COR-L47 (cell line): Measurements from ENCODE around the gene GNAQ.
"Not testable (repeated sequence)": the region's sequence is repeated elsewhere in the genome, so short reads cannot be mapped to it uniquely, and the experiment has no call there.

Source experiments
- DNase-seq: peaks from one replicate; lab custom pipeline; 2025; lab: John Stamatoyannopoulos, UW

Gene GNAQ

DNA sequence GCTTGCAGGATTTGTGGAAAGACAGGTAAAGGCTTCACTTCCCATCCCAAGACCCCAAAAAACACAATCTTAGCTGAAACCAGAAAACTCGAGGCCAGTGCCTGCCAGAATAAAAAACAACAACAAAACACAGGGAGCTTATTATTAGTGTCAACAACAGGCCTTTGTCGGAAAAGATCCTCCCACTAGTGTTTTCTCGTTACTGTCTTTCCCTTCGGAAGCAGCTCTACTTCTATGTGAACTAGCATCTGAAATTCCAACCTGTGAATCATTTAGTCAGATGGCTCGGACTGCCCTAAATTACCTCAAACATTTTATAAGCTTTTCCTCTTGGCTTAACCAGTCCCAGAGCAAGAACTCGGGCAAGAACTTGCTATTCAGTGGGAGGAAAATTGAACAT, 261.3 kb downstream of the GNAQ start:
- no peak for DNase-seq

DNA sequence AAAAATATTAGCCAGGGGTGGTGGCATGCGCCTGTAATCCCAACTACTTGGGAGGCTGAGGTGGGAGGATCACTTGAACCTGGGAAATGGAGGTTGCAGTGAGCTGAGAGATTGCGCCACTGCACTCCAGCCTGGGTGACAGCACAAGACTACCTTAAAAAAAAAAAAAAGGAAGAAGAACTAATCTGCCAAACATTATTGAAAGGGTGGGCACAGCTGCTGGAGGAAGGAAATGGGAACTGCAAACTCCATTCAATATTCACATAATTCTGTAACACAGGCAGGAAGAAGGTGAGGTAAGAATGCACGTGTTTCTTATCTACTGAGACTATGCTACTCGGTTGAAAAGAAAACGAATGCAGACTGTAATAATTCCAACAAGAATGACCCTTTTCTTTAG, 262.4 kb downstream of the GNAQ start:
- DNase-seq = no peak

DNA sequence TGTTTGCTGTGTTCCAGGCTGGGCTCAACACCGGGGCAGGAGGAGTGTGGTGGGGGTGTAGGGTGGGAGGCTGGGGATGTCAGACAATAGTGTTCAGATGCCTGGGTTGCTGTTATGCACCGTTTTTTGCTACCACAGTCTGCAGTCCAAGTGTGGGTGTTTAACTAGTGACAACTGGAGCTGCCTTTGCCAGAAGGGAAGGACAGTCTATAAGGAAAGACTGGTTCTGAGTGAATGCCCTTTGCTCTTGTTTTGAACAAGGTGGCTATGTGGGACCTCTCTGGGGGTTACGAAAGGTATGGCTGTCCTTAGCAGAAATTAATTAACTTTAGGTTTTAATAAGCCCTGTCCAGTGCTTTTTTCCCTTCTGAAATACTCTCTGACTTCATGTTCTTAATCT, 265.0 kb downstream of the GNAQ start:
- no peak for DNase-seq

DNA sequence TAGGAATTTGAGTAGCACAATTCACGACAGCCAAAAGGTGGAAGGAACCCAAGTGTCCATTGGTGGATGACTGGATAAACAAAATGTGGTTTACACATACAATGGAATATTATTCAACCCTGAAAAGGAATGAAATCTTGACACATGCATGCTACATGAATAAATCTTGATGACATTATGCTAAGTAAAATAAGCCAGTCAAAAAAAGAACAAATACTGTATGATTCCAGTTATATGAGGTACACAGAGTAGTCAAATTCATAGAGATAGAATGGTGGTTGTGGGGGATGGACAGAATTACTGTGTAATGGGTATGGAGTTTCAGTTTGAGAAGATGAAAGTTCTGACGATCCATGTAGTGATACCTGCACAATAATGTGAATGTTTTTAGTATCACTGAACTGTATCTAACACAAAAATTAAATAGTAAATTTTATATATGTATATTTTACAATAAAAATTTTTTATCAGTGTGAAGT, 265.8 kb downstream of the GNAQ start:
- DNase-seq = no peak

DNA sequence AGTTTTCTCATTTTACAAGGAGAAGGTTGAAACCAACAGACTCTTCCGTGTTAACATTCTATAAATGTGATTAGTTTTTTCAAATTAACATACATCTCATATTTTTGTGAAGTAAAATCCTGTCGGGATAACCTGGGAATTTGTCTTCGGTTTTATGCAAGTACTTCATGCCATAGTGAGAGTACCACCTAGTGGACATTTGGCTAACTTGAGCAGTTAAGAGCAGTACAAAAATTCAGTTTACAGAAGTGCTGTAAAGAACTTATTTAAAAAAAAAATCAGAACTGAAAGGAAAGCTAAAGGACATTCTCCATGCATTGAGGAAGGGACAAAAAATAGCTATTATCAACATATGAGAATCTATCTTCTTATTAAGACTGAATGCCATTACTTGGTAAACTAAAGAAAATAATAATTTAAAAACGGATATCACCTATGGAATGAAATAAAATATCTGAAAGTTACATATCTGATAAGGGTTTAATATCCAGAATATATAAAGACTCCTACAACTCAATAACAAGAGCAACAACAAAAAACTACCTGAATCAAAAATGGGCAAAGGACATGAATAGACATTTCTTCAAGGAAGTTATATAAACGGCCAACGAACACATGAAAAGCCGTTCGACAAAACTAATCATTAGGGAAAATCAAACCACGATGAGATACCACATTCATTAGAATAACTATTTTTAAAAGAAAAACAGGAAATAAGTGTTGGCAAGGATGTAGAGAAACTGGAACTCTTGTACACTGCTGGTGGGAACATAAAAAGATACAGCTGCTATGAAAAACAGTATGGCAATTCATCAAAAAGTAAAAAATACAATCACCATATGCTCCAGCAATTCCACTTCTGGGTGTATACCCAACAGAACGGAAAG, 266.5 kb downstream of the GNAQ start:
- DNase-seq = no peak

DNA sequence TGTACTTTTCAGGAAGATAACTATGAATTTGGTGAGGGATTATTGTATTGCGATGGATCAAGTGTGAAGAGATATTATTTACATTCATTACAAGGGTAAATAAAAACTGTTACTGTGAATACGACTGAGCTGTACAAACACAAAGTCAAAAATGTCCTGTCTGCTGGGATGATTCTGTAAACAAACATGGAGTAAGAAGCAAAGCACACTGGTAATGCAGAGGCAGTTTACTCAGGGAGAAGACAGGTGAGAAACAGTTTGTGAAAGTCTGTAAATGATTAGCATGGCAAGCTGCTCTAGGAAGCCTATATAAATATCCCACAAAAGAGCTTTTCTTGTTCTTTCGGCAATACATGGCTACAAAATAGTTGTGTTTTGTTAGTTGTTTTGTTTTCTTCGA, 268.0 kb downstream of the GNAQ start:
- DNase-seq = no peak

DNA sequence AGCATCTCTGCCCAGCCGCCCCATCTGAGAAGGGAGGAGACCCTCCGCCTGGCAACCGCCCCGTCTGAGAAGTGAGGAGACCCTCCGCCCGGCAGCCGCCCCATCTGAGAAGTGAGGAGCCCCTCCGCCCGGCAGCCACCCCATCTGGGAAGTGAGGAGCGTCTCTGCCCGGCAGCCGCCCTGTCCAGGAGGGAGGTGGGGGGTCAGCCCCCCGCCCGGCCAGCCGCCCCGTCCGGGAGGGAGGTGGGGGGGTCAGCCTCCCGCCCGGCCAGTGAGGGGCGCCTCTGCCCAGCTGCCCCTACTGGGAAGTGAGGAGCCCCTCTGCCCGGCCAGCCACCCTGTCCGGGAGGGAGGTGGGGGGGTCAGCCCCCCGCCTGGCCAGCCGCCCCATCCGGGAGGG, 270.7 kb downstream of the GNAQ start:
- DNase-seq = not testable (repeated sequence)

DNA sequence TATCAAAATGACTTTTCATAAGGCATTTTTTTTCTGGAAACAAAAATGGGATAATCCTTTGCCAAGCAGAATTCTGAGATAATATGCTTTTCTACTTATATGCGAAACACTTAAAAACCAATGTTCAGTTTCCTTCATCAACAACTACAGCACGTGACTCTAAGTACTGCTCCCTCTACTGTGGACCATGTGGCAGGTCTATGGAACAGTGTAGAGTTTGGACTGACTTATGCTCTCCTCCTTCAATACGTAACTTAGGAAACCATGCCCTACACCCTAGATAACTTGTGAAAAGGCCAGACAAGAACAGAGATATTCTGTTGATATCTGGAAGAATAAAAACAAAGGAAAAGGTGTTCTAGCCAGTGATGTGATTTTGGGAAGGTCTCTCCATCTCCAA, 272.2 kb downstream of the GNAQ start:
- no peak for DNase-seq

DNA sequence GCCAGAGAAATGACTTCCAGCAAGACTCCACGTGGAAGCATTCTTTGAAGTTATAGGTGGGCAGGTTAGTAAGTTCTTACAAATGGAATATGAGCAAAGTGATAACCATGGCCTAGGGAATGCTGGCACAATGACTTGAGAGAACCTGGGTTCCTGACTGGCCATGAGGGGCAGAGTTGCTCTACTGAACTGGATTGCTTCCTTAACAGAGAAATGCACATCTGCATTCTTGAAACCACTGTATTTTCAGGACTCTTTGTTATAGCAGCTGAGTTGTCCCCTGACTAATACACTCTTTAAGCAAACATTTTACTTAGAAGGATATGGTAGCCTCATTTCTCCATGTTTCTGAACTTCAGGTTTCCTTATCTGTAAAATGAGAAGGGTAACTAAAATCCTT, 275.2 kb downstream of the GNAQ start:
- no peak for DNase-seq

DNA sequence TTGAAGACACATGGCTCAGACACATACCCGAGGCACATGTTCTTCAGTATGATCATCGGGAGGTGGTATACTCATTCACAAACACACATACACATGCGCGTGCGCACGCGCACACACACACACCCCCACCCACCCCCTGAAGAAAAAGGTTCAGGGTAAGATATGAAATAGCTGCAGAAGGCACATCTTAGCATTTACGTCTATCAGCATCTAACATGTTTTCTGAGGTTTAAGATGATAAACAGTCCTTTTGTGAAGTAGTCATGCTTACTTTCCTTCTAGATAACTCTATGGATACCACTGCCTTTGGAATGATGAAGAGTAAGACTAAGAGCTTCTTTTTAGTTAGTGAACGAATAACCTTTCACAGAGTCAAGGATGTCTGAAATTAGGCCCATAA, 278.4 kb downstream of the GNAQ start:
- no peak for DNase-seq

DNA sequence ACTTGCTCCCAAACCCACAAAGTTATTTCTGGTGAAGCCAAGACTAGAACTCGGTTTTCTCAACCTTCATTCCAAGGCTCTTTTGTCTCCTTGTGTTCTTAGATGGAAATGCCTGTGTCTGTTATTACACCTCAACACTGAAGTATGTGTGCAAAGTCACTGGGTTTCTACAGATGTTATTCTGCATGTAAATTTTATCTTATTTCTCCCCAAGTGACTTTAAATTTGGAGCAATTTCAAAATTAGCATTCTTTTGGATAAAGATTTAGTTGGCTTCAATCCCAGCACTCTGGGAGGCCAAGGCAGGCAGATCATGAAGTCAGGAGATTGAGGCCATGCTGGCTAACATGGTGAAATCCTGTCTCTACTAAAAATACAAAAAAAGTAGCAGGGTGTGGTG, 279.1 kb downstream of the GNAQ start:
- no peak for DNase-seq

DNA sequence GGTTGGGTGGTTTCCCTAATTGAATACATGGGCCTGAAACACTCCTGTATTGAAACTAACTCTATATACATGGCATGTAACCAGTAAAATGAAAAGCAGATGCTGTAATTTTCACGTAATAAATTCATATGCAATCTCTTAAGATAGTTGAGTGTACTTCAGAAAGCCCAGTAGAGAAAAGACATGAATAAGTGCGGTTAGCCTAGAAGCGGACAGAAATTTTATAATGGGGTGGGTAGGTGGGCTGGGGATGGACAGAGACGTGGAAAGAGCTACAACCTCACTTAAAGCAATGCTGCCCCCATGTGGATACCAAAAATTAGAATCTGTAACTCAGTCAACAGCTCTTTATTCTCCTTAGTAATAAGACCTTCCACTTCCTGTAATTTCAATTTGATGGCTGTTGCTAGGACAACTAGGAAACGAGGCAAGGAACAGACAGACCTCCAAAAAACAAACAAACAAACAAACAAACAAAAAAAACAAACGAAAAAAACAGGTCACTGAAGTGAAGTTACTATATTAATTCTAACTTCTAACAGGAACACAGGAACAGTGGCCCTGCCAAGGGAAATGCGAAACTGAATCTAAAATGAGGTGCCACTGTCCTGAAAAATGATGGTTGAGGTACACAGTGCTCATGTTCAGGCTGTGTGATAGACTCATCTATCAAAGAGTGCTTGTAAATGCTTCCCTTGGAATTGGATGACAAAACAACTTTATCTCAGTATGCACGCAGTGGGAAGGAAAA, 280.1 kb downstream of the GNAQ start:
- DNase-seq = peak; percentile 72

DNA sequence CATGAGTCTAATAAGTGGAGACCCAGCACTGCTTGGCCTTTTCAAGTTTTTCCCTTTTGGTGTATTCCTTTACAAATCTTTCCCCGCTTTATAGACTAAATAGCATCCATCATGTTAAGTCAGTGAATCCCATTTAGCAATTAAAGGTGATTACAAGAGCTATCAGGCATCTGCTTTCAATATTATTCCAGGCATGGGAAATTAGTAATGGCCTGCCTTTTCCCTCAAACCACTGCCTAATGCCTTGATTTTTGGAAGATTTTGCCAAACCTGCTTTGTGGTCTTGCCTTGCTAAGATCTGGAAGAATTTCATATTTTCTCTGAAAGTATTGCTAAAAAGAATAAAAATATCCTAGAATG, 280.6 kb downstream of the GNAQ start:
- no peak for DNase-seq

DNA sequence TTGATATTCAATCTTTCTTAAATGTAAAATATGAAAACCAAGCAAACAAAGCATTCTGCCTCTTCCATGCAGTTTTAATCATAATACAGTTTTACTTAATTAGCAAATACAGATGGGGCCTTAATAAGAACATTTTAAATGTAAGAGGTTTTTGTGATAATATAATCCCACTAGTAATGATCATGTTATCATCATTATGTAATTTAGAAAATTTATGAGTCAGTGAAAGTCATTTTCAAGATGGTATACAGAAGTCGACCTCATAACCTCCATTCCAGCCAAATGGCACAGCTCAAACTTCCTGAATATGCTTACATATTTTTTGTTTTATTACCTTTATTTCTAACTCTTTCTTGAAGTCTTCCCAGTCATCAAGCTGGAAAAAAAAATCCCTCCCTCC, 281.3 kb downstream of the GNAQ start:
- DNase-seq = no peak

DNA sequence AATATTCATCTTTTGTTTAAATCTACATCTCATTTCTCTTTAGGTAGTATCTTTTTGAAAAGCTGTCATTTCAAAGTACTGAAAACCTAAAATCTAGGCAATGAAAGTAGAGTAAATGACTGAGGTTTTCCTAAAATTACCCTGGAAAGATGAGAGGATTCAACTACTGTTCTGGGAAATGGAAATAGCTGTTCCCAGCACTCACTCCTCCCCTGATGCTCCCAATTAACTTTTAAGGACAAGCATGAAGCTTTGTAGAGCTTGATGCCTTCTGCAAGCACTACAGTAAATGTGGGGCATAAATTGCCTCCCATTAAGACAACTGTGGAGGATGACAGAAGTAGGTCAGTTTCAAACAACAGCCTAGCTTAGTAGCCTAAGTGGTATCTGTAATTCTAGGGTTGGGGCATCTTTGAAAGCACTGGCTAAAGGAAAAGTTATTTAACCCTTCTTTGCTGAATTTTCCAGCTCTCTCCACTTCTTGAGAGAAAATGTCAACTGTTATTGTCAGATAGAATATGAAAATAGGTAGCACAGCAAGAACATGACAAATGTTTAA, 283.3 kb downstream of the GNAQ start:
- no peak for DNase-seq

DNA sequence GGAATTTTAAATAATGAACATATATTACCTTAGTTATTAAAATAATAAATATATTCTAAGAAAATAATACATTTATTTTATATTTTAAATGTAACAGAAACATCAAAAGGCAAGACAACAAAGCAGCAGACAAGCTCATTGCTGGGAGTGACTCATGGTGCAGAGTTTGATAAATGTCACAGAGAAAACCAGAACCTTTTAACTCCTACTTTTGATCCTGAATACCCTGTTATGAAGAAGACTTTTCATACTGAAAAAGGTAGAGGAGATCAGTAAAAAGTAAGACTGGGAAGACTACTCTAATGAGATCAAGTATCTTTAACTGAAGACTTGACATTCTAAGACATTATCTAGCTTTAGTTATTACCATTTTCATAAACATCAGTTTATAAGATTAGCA, 284.4 kb downstream of the GNAQ start:
- no peak for DNase-seq

DNA sequence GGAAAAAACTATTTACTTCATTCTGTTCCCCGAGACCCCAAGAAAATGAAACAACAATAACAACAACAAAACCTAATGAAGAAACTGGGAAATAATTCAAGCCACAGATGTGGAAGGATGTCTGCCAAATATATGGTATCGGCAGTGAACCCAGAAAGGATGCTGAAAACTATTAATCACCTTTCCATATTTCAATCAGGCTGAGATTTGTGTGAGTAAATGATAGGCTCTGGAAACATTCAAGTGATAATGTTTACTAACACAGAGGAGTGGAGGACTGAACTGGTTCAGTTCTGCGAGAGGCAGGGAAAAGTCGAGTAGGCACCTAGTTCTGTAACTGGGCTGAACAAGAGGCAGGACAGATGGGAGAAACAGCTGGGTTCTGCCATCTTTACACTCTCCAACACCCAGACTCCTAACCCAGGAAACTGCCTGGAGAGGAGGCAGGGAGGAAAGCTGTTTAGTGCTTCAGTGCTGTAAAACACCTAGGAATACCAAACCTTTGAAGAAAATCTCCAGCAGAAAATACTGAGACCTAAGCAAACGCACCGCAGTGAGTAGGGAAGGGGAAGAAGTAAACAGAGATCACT, 286.7 kb downstream of the GNAQ start:
- DNase-seq = no peak

DNA sequence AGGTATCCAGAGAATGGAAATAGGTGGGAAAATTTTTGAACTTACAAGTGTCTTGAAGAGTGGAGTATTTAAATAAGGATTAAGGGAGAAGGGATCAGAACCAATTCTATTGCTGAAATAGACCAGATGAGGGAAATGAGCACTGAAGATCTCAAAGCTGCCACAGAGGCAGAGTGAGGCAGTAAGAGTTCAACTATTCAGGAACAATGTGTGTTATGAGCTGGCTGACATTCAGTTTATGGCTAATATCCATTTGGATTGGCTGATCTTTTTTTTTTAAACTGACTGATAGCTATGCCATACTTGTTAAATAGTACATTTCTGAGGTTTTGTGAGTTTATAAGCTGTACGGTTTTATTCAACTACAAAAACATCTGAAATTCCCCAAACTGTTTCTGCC, 288.2 kb downstream of the GNAQ start:
- DNase-seq = no peak

DNA sequence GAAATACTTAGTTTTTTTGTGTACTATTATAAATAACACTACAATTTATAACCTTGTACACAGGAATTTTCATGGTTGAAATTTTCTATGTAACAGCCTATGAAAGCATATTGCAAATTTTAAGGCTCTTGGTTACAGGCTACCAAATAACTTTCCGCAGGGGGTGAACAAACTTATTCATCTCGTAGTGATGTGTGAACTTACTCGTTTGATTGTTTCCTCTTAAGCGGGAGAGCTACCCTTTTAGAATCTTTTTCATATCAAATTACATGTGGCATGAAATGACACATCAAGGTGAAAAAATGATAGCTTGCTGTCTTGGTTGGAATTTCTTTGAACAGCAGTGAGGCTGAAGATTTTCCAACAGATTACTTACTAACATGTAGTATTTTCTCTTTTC, 292.7 kb downstream of the GNAQ start:
- DNase-seq = no peak

DNA sequence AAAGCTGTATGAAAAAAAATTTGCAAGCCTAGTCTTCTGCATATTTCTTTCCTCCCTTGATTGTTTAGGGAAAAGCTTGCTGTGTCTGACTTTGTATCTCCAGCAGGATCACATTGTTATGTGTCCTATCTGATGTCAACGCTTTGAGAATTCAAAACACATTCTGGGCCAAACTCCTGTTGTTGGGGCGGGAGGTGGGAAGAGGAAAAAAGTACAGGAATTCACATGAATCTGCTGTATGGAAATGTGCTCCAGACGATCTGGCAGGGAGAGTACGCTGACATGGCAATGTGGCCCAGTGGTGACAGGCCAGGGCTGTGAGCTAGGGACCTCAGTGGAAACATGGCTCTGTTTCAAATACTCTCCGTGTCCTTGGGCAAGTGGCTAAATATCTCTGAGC, 296.1 kb downstream of the GNAQ start:
- no peak for DNase-seq

DNA sequence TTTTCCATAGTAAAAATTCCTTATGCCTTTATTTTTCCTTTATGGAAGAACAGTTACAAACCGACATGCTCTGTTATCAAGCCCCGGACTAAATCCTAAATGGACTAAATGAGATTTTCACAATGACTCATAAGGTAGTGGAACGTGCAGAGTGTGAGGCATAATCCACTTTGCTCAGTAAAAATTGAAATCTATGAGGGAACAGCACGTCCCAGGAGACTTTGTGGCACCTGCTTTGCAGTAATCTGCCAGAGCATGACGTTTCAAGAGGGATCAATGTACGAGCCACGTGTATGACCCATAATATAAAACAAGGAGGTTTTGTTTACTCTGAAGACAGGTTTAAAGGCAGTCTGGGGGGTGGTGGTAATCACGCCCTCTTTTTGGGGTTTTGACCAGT, 299.7 kb downstream of the GNAQ start:
- no peak for DNase-seq

DNA sequence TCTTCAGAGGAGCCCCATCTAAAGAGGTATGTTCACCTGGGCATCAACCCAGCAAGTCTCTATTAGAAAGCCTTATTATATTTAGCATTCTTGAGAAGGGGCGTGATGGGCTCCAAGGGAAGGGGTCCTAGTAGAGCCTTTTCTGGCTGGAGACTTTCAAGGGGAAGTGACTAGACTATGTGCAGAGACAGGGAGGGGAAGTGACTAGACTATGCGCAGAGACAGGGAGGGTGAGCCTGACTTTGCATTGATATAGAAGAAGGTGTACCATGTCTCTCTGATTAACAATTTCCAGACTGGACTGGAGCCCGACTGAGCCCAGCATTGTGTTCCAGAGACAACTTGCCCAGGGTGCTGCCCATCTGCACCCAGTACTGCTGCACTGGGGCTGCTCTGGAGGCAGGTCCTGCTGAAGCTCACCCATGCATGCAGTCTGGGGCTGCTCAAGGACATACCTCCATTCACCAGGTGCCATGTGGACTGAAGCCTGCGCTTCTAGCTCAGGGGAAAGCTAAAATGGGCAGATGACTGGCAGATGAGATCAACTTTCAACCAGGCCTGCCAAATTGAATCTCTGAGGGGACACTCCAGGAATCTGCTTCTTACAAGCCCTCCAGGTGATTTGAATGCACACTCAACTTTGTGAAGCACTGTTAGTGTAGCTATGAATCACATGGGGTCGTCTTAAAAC, 300.5 kb downstream of the GNAQ start:
- DNase-seq = no peak
